NT2/D1 (cell line): ENCODE data around the gene TEX29.

Experiments
- DNase-seq: peaks from one replicate; pipeline ENCODE4 v3.0.0-alpha.2; 2011; ENCODE audit warnings: low read depth, low spot score
- H3K27me3 ChIP-seq: 2 replicates; pipeline ENCODE4 v1.6.0; 2011; ENCODE audit warnings: mild to moderate bottlenecking; ENCODE audit not compliant: insufficient read length, insufficient read depth
- H3K36me3 ChIP-seq: 2 replicates; pipeline ENCODE4 v1.6.1; 2011; ENCODE audit warnings: mild to moderate bottlenecking, low read length, mixed read lengths; ENCODE audit not compliant: insufficient read depth, insufficient read length
- H3K4me1 ChIP-seq: 2 replicates; pipeline ENCODE4 v1.5.1; 2011; ENCODE audit not compliant: insufficient read depth, insufficient read length
- H3K4me3 ChIP-seq: 2 replicates; pipeline ENCODE4 v1.5.1; 2011; ENCODE audit warnings: low read depth; ENCODE audit not compliant: insufficient read length
- H3K9ac ChIP-seq: 2 replicates; pipeline ENCODE4 v1.6.0; 2011; ENCODE audit warnings: low read depth; ENCODE audit not compliant: insufficient read length
- H3K9me3 ChIP-seq: 2 replicates; pipeline ENCODE4 v1.5.1; 2011; ENCODE audit warnings: mild to moderate bottlenecking, low read length; ENCODE audit not compliant: insufficient read depth
- SUZ12 ChIP-seq: IDR thresholded peaks from 2 replicates; pipeline ENCODE4 v1.6.1; 2011; ENCODE audit not compliant: insufficient read length, insufficient read depth; ENCODE audit errors: extremely low read depth
- YY1 ChIP-seq: IDR thresholded peaks from 2 replicates; pipeline ENCODE4 v1.6.1; 2011; ENCODE audit not compliant: insufficient read length, insufficient read depth
- ZNF274 ChIP-seq: IDR thresholded peaks from 2 replicates; pipeline ENCODE4 v1.6.1; 2011; ENCODE audit warnings: mild to moderate bottlenecking, low read depth, low read length

TEX29 gene

DNA sequence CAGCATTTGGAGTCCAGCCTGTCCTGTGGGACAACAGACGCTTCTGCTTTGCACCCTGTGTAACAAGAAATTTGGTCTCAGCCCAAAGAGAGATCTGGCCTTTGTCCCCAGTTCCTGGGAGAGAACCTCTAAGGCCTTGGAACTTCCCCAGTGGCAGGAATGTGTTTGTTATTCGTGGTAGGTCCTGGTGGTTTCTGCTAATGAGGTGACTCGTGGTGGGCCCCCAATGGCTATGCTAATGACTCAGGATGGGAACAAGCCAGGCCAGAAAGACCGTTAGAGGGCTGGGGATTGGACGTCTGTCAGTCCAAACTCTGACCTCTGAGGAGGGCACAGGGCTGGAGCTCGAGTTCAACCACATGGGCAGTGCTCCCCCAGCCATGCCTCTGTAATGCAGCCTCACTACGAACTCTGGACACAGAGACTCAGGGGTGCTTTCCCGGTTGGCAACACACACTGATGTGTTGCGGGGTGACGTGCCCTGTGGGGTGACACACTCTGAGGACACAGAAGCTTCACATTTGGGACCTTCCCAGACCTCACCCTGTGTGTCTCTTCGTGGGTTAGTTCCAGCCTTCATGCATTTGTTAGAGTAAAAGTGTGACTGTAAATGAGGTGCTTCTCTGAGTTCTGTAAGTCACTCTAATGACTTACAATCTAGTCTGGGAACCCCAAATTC is 38.9 kb downstream of the TEX29 start:
- H3K4me3 ChIP-seq, result no peak overlapping the region
- no peak for TF ChIP-seq YY1
- no peak for TF ChIP-seq SUZ12
- TF ChIP-seq ZNF274, result no peak
- H3K9ac ChIP-seq, result no peak overlapping the region
- H3K4me1 ChIP-seq, result peaks cover 3% of the 10 kb centered on the region
- H3K36me3 ChIP-seq, result no peaks in the 10 kb centered on the region
- peak; percentile 92 for DNase-seq
- H3K9me3 ChIP-seq, result no peaks in the 10 kb centered on the region
- H3K27me3 ChIP-seq, result no peaks in the 10 kb centered on the region

DNA sequence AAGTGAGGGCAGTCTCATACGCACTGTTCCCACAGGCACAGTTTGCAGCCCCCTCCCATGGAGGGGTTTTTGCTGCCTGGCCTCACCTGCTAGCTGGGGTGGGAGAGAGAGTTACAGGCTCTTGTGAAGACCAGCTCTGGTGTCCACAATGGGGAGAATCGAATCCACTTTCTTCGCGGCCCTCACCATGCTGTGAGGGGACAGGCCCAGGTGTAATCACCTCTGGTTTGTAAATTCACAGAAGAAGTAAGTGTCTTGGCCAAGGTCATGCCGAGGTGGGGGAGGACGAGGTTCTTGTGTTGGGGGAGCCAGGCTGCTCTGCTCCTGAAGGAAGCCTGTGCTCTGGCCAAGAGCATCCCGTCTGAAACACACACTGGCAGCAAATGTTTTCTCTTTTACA is 39.5 kb downstream of the TEX29 start:
- H3K4me3 ChIP-seq, result no peak overlapping the region
- peaks cover 3% of the 10 kb centered on the region for H3K4me1 ChIP-seq
- no peak for TF ChIP-seq SUZ12
- TF ChIP-seq ZNF274, result no peak
- no peak for TF ChIP-seq YY1
- H3K9me3 ChIP-seq, result no peaks in the 10 kb centered on the region
- no peaks in the 10 kb centered on the region for H3K36me3 ChIP-seq
- no peak overlapping the region for H3K9ac ChIP-seq
- DNase-seq, result no peak
- no peaks in the 10 kb centered on the region for H3K27me3 ChIP-seq

DNA sequence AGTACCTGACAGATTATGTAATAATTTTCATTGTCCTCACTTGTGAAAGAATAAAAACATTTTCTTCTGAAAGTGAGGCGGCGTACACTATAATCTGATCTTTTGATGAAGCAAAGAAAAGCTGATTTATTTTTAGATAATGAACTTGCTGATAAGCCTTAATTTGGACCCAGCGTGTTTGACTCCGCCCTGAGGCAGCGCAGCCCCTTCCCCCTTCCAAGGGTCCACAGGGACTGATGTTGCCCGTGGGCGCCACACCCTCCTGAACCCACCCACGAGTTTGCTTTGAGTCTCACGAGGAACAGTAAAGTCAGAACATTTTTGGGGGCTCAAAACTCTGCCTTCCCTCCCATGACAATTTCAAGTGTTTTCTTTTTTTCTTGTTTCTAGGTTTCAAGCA is 40.0 kb downstream of the TEX29 start:
- no peak for TF ChIP-seq YY1
- TF ChIP-seq ZNF274, result no peak
- TF ChIP-seq SUZ12, result no peak
- Histone ChIP-seq H3K4me1 (peaks cover 3% of the 10 kb centered on the region), H3K36me3 (no peaks in the 10 kb centered on the region), H3K9me3 (no peaks in the 10 kb centered on the region), H3K9ac (no peak overlapping the region), H3K4me3 (no peak overlapping the region), H3K27me3 (no peaks in the 10 kb centered on the region)
- DNase-seq, result no peak

DNA sequence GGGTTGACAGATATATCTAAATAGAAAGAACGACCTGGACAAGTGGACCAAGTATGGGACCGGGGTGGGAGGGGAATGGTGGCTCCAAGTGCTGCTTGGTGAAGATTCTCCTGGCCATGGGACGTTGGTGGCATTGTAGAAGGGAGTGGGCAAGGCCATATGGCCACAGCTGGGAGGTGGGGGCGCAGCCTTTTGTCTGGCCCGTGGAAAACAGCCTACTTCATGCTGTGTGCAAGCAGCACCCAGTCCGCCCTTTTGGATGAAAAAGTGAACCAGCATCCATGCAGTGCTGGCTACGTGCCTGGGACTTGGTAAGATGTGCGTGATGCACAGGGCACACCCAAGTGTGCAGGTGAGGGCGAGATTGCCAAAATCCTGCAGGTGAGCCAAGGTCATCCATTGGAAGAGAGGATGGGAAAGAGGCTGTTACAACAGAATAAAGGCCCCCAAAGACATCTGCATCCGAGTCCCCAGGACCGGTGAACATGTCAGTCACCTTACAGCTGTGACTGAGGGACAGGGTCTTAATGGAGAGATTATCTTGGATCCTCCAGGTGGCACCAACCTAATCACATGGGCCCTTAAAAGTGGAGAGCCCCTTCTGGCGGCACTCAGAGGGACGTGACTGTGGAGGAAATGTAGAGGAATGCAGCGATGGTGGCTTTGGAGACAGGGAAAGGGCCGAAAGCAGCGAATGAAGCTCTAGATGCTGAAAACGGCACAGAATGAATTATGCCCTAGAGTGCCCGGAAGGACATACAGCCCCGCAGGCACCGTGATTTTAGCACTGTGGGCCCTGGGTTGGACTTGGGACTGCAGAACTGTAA is 40.8 kb downstream of the TEX29 start:
- no peaks in the 10 kb centered on the region for H3K9me3 ChIP-seq
- no peak for DNase-seq
- H3K9ac ChIP-seq, result no peak overlapping the region
- H3K36me3 ChIP-seq, result no peaks in the 10 kb centered on the region
- no peaks in the 10 kb centered on the region for H3K27me3 ChIP-seq
- H3K4me1 ChIP-seq, result peaks cover 3% of the 10 kb centered on the region
- TF ChIP-seq ZNF274, result no peak
- no peak for TF ChIP-seq SUZ12
- no peak for TF ChIP-seq YY1
- H3K4me3 ChIP-seq, result no peak overlapping the region

DNA sequence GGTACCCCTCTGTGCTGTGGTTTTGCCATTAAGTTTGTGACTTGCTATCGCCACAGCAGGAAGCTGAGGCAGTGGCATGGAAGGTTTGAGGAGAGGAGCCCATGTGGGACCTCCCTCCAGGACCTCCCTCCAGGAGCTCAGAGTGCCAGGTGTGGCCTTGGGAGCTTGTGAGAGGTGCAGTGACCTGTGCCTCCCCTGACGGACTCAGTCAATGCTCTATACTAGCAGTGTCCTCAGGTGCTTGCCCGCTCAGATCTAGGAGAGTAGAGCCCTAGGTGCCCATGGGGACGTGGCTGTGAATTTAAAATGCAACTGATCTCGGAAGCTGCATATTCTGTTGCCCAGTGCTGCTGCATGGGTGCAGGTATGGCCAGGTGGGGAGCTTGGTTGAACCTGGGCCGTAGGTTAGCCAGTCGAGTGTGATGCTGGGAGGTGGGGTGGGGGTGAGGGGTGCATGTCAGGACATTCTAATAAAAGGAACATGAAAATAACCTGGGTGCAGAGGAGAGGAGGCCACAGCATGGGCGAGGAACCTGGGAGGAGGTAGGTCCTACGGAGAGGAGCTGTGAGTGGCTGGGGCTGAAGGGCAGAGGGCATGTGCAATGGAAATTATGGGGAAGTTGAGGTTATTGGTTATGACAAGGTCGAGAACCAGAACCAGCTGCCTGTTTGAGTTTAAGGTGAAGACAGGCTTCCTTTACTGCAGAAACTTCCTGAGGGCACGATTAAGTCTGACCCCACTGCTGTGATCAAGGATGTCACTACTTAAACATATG is 41.6 kb downstream of the TEX29 start:
- Histone ChIP-seq H3K27me3 (no peaks in the 10 kb centered on the region), H3K9ac (no peak overlapping the region), H3K9me3 (no peaks in the 10 kb centered on the region), H3K36me3 (no peaks in the 10 kb centered on the region), H3K4me1 (peaks cover 3% of the 10 kb centered on the region), H3K4me3 (no peak overlapping the region)
- no peak for TF ChIP-seq SUZ12
- no peak for TF ChIP-seq ZNF274
- no peak for TF ChIP-seq YY1
- no peak for DNase-seq

DNA sequence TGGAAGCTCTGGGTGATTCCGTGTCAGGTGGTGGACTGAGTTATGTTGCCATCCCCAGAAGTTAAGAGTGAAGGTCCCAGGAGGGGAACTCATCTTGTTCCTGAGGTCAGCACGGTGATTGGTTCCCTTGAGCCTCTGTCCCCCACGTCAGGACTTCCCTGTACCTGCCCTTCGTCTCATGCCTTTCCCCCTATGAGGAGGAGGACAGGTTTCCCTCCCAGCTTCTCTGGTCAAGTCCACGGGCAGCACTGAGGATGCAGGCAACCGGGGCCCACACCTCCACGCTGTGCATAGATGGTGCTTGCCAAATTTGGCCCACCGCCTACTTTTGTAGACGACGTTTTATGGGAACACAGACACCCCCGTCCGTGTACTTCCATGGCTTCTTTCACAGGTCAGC is 42.7 kb downstream of the TEX29 start:
- Histone ChIP-seq H3K27me3 (no peaks in the 10 kb centered on the region), H3K9ac (no peak overlapping the region)

More for the DNA sequence above, 42.7 kb downstream of the TEX29 start:
- TF ChIP-seq ZNF274, result no peak
- no peak for TF ChIP-seq YY1
- no peak for TF ChIP-seq SUZ12
- DNase-seq, result no peak
- no peak overlapping the region for H3K4me3 ChIP-seq
- H3K36me3 ChIP-seq, result no peaks in the 10 kb centered on the region
- H3K9me3 ChIP-seq, result no peaks in the 10 kb centered on the region
- H3K4me1 ChIP-seq, result peaks cover 3% of the 10 kb centered on the region
